Measurements from ENCODE around the gene SERPINE1.

DNA sequence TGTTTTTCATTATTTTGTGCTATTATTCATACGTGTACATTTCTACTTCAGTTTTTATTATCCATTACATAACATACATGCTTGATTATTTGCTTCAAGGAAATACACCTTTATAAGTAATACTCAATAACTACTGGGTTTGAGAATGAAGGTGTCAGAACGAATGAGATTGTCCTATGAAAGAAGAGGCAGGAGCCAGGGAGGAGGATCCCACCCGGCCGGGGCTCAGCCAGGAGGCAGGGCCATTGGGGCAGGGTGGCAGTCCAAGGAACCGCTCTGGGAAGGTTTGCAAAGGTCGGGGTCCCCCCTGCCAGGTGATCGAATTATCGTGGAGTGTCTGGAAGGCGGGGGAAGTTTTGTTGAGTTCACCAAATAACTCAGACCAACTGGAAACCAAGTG lies 32.5 kb upstream of the SERPINE1 start:
- TF ChIP-seq POLR2A (IDR thresholded peaks at IDR 0.05; ENCODE audit: low read length) (no peak), GATA1 (IDR thresholded peaks at IDR 0.05; ENCODE audit: low read depth, low read length) (no peak)
